ENCODE results near the gene TOLLIP. TPM values are rescaled to one million over a fixed set of nuclear protein-coding genes. Genes with fewer than 3 reads are reported as not detected.

The TOLLIP gene
- total RNA-seq, 1 experiment from 2014 or later, result 42.1 TPM

- DNase-seq (ENCODE audit: low read depth), result no peak
These were observed 76.5 kb downstream of the TOLLIP start for GRCh38 chr11:1232883-1233321.

DNA sequence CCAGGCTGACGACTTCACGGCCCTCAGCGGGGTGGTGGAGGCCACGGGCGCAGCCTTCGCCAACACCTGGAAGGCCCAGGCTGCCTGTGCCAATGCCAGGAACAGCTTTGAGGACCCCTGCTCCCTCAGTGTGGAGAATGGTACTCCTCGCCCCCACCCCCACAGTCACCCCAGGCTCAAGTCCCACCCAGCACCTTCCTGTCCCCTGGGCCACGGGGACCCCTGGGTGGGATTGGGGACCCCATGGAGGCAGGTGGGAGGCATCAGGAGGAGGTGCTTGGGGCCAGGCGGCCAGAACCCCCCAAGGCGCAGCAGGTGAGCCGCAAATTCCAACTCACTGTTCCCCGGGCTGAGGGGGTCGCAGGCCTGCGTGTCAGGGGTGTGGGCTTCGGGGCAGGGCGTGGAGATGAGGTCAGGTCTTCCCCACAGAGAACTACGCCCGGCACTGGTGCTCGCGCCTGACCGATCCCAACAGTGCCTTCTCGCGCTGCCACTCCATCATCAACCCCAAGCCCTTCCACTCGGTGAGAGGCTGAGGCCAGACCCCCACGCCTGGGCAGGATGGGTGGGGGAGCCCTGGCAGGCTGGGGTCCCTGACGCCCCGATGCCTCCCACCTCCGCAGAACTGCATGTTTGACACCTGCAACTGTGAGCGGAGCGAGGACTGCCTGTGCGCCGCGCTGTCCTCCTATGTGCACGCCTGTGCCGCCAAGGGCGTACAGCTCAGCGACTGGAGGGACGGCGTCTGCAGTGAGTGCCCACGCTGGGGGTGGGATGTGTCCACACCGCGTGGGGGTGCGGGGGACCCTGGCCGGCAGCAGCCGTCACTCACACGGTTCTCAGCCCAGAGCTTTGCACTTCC is 77.2 kb downstream of the TOLLIP start:
- DNase-seq (ENCODE audit: low read depth), result no peak

DNA sequence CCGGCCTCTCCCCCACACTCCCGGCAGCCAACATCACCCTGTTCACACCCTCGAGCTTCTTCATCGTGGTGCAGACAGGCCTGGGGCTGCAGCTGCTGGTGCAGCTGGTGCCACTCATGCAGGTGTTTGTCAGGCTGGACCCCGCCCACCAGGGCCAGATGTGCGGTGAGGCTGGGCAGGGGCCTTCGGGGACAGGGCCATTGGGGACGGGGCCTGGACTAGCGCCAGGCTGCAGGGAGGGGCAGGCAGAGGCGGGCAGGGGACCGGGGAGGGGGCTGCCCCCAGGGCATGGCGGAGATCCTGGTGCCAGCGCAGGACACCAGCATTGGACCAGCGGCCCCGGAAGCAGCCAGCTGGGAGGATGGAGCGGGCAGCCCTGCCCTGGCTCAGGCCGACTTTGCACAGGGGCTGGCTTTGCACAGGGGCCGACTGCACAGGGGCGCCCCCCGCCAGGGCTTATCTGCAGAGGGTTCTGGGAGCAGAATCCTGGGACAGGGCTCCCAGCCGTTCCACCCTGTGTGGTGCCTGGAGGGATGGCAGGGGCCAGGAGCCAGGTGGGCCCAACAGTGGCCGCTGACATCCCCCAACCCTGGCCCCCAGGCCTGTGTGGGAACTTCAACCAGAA is 77.9 kb downstream of the TOLLIP start:
- no peak for DNase-seq (ENCODE audit: low read depth)

DNA sequence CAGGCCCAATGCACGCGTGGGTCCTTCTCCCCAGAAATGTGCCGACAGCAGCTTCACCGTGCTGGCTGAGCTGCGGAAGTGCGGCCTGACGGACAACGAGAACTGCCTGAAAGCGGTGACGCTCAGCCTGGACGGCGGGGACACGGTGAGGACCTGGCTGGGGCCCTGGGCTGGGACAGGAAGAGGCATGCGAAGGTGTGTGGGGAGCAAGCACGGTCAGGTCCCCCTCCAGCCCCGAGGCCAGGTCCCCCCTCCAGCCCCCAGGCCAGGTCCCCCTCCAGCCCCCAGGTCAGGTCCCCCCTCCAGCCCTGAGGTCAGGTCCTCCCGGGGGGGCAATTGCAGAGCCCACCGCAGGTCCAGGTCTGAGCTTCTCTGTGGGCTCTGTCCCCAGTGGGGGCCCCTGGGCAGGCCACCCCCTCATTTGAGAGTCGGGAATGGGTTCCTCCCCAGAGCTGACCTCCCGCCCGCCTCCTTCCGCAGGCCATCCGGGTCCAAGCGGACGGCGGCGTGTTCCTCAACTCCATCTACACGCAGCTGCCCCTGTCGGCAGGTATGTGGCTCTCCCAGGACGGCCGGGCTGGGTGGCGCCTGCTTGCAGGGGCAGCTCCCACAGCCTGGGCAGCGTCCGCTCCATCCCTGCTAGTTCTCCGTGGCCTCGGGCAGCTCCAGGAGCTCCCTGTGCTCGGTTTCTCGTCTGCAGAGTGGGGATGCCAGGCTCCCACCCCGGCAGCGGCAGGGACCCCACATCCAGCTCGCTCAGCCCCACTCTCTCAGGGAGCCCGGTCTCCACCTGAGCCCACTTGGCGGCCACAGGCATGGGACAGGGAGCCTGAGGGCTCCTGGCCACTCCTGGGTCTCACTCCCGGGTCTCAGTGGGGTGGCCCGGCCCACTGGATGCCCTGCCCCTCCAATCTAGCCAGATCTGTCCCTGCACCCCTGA is 78.7 kb downstream of the TOLLIP start:
- no peak for DNase-seq (ENCODE audit: low read depth)

DNA sequence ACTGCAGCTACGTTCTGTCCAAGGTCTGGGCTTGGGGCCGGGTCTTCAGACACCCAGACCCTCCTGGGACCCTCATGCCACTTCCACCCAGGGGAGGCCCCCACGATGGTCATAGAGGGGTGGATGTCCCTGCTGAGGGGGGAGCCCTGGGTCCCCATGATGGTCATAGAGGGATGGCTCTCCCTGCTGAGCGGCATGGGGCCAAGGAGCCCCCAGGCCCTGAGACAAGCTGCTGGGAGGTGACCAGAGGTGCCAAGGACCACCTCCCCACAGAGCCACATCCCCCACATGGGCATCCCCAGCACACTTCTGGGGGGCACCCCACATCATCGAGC is 79.3 kb downstream of the TOLLIP start:
- no peak for DNase-seq (ENCODE audit: low read depth)

- DNase-seq (ENCODE audit: low read depth), result no peak
These were observed 79.8 kb downstream of the TOLLIP start for GRCh38 chr11:1229471-1230120.

- no peak for DNase-seq (ENCODE audit: low read depth)
These were observed 80.4 kb downstream of the TOLLIP start for GRCh38 chr11:1228921-1229451.

GRCh38 chr11:1228101-1228821 is 81.2 kb downstream of the TOLLIP start:
- no peak for DNase-seq (ENCODE audit: low read depth)

DNA sequence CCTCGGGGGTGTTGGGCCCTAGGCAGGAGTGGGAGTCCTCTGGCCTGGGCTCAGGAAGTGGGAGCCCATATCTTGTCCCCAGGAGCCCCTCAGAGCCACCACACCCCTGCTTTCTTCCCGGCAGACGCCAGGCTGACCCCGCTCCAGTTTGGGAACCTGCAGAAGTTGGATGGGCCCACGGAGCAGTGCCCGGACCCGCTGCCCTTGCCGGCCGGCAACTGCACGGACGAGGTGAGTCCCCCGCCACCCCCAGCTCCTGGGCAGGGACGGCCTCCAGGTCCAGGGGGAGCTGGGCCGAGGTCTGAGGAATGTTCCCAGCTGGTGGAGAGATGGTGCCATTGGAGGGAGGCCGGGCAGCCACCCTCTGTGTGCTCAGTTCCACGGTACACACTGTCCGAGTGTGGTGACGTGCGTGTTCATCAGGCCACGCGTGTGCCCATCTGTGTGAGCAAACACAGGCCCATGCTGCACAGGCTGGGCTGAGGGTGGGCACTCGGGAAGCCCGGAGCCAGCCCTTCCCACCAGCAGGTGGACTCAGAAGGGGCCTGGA is 81.8 kb downstream of the TOLLIP start:
- DNase-seq (ENCODE audit: low read depth), result no peak

DNA sequence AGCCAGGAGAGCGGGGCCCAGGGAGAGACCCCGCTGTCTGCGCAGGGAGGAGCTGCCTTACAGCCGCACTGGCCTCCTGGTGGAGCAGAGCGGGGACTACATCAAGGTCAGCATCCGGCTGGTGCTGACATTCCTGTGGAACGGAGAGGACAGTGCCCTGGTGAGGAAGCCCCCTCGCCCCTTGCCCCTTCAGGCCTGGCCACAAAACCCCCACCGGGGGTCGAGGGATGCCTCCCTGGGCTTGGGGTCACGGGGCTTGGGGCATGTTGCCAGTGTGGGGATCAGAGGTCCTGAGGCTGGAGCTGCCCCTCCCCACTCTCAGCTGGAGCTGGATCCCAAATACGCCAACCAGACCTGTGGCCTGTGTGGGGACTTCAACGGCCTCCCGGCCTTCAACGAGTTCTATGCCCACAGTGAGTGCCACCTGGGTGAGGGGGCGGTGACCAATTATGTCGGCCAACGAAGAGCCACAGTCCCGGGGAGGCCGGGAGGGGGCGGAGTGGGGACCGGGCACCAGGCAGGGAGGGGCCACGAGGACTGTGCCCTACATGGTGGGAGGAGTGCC is 82.4 kb downstream of the TOLLIP start:
- DNase-seq (ENCODE audit: low read depth), result no peak

- no peak for DNase-seq (ENCODE audit: low read depth)
These were observed 83.0 kb downstream of the TOLLIP start for GRCh38 chr11:1226226-1226985.

GRCh38 chr11:1225386-1226225 is 83.8 kb downstream of the TOLLIP start:
- no peak for DNase-seq (ENCODE audit: low read depth)

- no peak for DNase-seq (ENCODE audit: low read depth)
These were observed 84.7 kb downstream of the TOLLIP start for GRCh38 chr11:1224491-1225385.

Data from LHCN-M2 (cell line).